H1 (cell line): ENCODE results near the gene CLBA1.

ENCODE experiments used
- ATF3 ChIP-seq: IDR thresholded peaks from 2 replicates; pipeline ENCODE4 v1.6.1; 2011; ENCODE audit warnings: low read depth, mild to moderate bottlenecking, low read length; ENCODE audit not compliant: insufficient read depth
- CEBPB ChIP-seq: IDR thresholded peaks from 2 replicates; pipeline ENCODE4 v1.6.1; 2012; ENCODE audit warnings: low read depth, low read length
- CTCF ChIP-seq, 3 experiments: IDR thresholded peaks; 1 replicate in 2 of 3; 2 replicates in 1 of 3; pipeline versions ENCODE4 v1.5.1 to v1.6.1; 2011; ENCODE audit warnings: low read length in 3 of 3, mild to moderate bottlenecking in 3 of 3, inconsistent platforms in 2 of 3, low read depth in 1 of 3, moderate library complexity in 1 of 3; ENCODE audit not compliant: insufficient read depth in 1 of 3; ENCODE audit errors: control extremely low read depth in 1 of 3
- EGR1 ChIP-seq: IDR thresholded peaks from 2 replicates; pipeline ENCODE4 v1.6.1; 2011; ENCODE audit warnings: low read depth, low read length, borderline replicate concordance
- HDAC2 ChIP-seq, 2 experiments: fragments of 300-600 bp in 1 of 2; sonication (generic) in 1 of 2; IDR thresholded peaks; 2 replicates each; pipeline ENCODE4 v1.6.1; 2011 to 2012; ENCODE audit warnings: low read depth in 2 of 2, low read length in 2 of 2, mild to moderate bottlenecking in 2 of 2, moderate library complexity in 2 of 2, borderline replicate concordance in 1 of 2, inconsistent platforms in 1 of 2
- JUN ChIP-seq: IDR thresholded peaks from 2 replicates; pipeline ENCODE4 v1.6.1; 2011; ENCODE audit warnings: low read depth, mild to moderate bottlenecking, improper control_type of control experiment, low read length
- MAX ChIP-seq: IDR thresholded peaks from 2 replicates; pipeline ENCODE4 v1.6.1; 2012; ENCODE audit warnings: inconsistent platforms
- NRF1 ChIP-seq: IDR thresholded peaks from 2 replicates; pipeline ENCODE4 v1.6.1; 2011; ENCODE audit warnings: mild to moderate bottlenecking, low read depth, low read length, improper control_type of control experiment
- POLR2A ChIP-seq, 2 experiments: IDR thresholded peaks; 1 replicate in 1 of 2; 2 replicates in 1 of 2; pipeline ENCODE4 v1.6.1; 2011; ENCODE audit warnings: low read depth in 2 of 2, low read length in 2 of 2, mild to moderate bottlenecking in 2 of 2; ENCODE audit errors: control extremely low read depth in 1 of 2
- POLR2AphosphoS5 ChIP-seq: IDR thresholded peaks from 2 replicates; pipeline ENCODE4 v1.6.1; 2011; ENCODE audit warnings: low read depth, low read length
- RFX5 ChIP-seq: IDR thresholded peaks from 2 replicates; pipeline ENCODE4 v1.6.1; 2011; ENCODE audit warnings: low read depth, low read length, improper control_type of control experiment, borderline replicate concordance
- TBP ChIP-seq: IDR thresholded peaks from 2 replicates; pipeline ENCODE4 v1.6.1; 2011; ENCODE audit warnings: low read depth, low read length, improper control_type of control experiment
- USF2 ChIP-seq: IDR thresholded peaks from 2 replicates; pipeline ENCODE4 v1.6.1; 2011; ENCODE audit warnings: low read length, improper control_type of control experiment

- no peak for TF ChIP-seq POLR2A (IDR thresholded peaks at IDR 0.05; ENCODE audit: control extremely low read depth in 1 of 2, low read depth in 2 of 2, low read length in 2 of 2)
- TF ChIP-seq TBP, result no peak
- no peak for TF ChIP-seq JUN
- TF ChIP-seq CEBPB, result no peak
- no peak for TF ChIP-seq CTCF (IDR thresholded peaks at IDR 0.05; ENCODE audit: control extremely low read depth in 1 of 3, insufficient read depth in 1 of 3, low read depth in 1 of 3, low read length in 3 of 3)
- TF ChIP-seq ATF3, result no peak
- TF ChIP-seq RFX5, result no peak
- TF ChIP-seq HDAC2 (IDR thresholded peaks at IDR 0.05; ENCODE audit: borderline replicate concordance in 1 of 2, low read depth in 2 of 2, low read length in 2 of 2), result no peak
- no peak for TF ChIP-seq NRF1
- TF ChIP-seq MAX, result no peak
- TF ChIP-seq EGR1, result no peak
- no peak for TF ChIP-seq POLR2AphosphoS5
- no peak for TF ChIP-seq USF2
Observed at GRCh38 chr14:105023144-105023543, 37.6 kb downstream of the CLBA1 start.
